ENCODE data around the gene NCR1. TPM values are rescaled to one million over a fixed set of nuclear protein-coding genes. Genes with fewer than 3 reads are reported as not detected.
"Not testable (repeated sequence)": the region's sequence is repeated elsewhere in the genome, so short reads cannot be mapped to it uniquely, and the experiment has no call there.

The NCR1 gene
- total RNA-seq, 1 donor from 2014 or later: 1.5 TPM

- no peaks in the 10 kb centered on the region for H3K27me3 ChIP-seq
- ATAC-seq (no peak), DNase-seq (peak; percentile 18)
- H3K36me3 ChIP-seq: no peaks in the 10 kb centered on the region
- intact Hi-C loops (cut with DNase I): no loop called here
- H3K4me3 ChIP-seq: no peak overlapping the region
- no peaks in the 10 kb centered on the region for H3K4me1 ChIP-seq
- no peak overlapping the region for H3K27ac ChIP-seq
- no peaks in the 10 kb centered on the region for H3K9me3 ChIP-seq
- no peak for TF ChIP-seq CTCF (IDR thresholded peaks at IDR 0.05)
These were observed 12.5 kb upstream of the NCR1 start for GRCh38 chr19:54893406-54893805.

- H3K4me1 ChIP-seq; H3K27me3 ChIP-seq; H3K4me3 ChIP-seq; intact Hi-C loops (cut with DNase I); H3K36me3 ChIP-seq; ATAC-seq; H3K9me3 ChIP-seq; H3K27ac ChIP-seq: not testable (repeated sequence)
- peak; percentile 31 for DNase-seq
These were observed 11.8 kb upstream of the NCR1 start for GRCh38 chr19:54894106-54894505.

- intact Hi-C loops (cut with DNase I): no loop called here
- DNase-seq: no peak
- no peaks in the 10 kb centered on the region for H3K9me3 ChIP-seq
- no peak overlapping the region for H3K4me3 ChIP-seq
- H3K27ac ChIP-seq: no peak overlapping the region
- no peaks in the 10 kb centered on the region for H3K27me3 ChIP-seq
- no peaks in the 10 kb centered on the region for H3K36me3 ChIP-seq
- H3K4me1 ChIP-seq: no peaks in the 10 kb centered on the region
- ATAC-seq: no peak
- TF ChIP-seq CTCF (IDR thresholded peaks at IDR 0.05): no peak
These were observed 9.9 kb upstream of the NCR1 start for GRCh38 chr19:54896036-54896435.

- intact Hi-C loops (cut with DNase I); H3K4me3 ChIP-seq; H3K36me3 ChIP-seq; H3K27ac ChIP-seq; H3K27me3 ChIP-seq; H3K4me1 ChIP-seq; H3K9me3 ChIP-seq; ATAC-seq: not testable (repeated sequence)
- peak; percentile 18 for DNase-seq
These were observed 7.3 kb upstream of the NCR1 start for GRCh38 chr19:54898685-54899084.

GRCh38 chr19:54899646-54900045 is 6.3 kb upstream of the NCR1 start:
- ATAC-seq; intact Hi-C loops (cut with DNase I); DNase-seq; H3K36me3 ChIP-seq; H3K27ac ChIP-seq; H3K27me3 ChIP-seq; H3K9me3 ChIP-seq; H3K4me3 ChIP-seq; H3K4me1 ChIP-seq: not testable (repeated sequence)

GRCh38 chr19:54901153-54901552 is 4.8 kb upstream of the NCR1 start:
- intact Hi-C loops (cut with DNase I); H3K4me3 ChIP-seq; H3K27ac ChIP-seq; H3K27me3 ChIP-seq; H3K4me1 ChIP-seq; H3K36me3 ChIP-seq; H3K9me3 ChIP-seq: not testable (repeated sequence)
- peak; percentile 81 for DNase-seq
- ATAC-seq: peak; percentile 44

- Histone ChIP-seq H3K27me3 (no peaks in the 10 kb centered on the region), H3K36me3 (no peaks in the 10 kb centered on the region), H3K4me1 (no peaks in the 10 kb centered on the region), H3K9me3 (no peaks in the 10 kb centered on the region), H3K4me3 (no peak overlapping the region), H3K27ac (no peak overlapping the region)
- ATAC-seq: no peak
- intact Hi-C loops (cut with DNase I): no loop called here
- TF ChIP-seq CTCF (IDR thresholded peaks at IDR 0.05): no peak
- DNase-seq: no peak
These were observed 3.9 kb upstream of the NCR1 start for GRCh38 chr19:54902061-54902460.

- Histone ChIP-seq H3K27ac (no peak overlapping the region), H3K4me1 (no peaks in the 10 kb centered on the region), H3K36me3 (no peaks in the 10 kb centered on the region), H3K9me3 (no peaks in the 10 kb centered on the region), H3K27me3 (no peaks in the 10 kb centered on the region), H3K4me3 (no peak overlapping the region)
- DNase-seq (no peak), ATAC-seq (no peak)
- no peak for TF ChIP-seq CTCF (IDR thresholded peaks at IDR 0.05)
- intact Hi-C loops (cut with DNase I): no loop called here
These were observed 2.6 kb upstream of the NCR1 start for GRCh38 chr19:54903303-54903702.

- H3K36me3 ChIP-seq; ATAC-seq; H3K9me3 ChIP-seq; H3K4me1 ChIP-seq; H3K4me3 ChIP-seq; DNase-seq; H3K27ac ChIP-seq; H3K27me3 ChIP-seq; intact Hi-C loops (cut with DNase I): not testable (repeated sequence)
These were observed 1.7 kb upstream of the NCR1 start for GRCh38 chr19:54904261-54904660.

Data from upper lobe of right lung (tissue), 1 donor.